HG03064 (cell line): ENCODE data around the gene SERGEF.

ENCODE experiments used
- ATAC-seq: cut with Tn5 transposase; IDR thresholded peaks from one replicate; pipeline ENCODE4 v1.9.1; 2021; ENCODE audit warnings: low read depth; ENCODE audit not compliant: unreplicated experiment

SERGEF gene

GRCh38 chr11:17740649-17741235 is 272.1 kb downstream of the SERGEF start:
- ATAC-seq, result no peak

- no peak for ATAC-seq
Observed at GRCh38 chr11:17739945-17740338, 272.9 kb downstream of the SERGEF start.

- no peak for ATAC-seq
Observed at GRCh38 chr11:17738151-17738973, 274.5 kb downstream of the SERGEF start.
